ENCODE data around the gene CSH1. TPM values are rescaled to one million over a fixed set of nuclear protein-coding genes. Genes with fewer than 3 reads are reported as not detected.

Gene CSH1
- total RNA-seq, 1 donor from 2014 or later, result not detected

DNA sequence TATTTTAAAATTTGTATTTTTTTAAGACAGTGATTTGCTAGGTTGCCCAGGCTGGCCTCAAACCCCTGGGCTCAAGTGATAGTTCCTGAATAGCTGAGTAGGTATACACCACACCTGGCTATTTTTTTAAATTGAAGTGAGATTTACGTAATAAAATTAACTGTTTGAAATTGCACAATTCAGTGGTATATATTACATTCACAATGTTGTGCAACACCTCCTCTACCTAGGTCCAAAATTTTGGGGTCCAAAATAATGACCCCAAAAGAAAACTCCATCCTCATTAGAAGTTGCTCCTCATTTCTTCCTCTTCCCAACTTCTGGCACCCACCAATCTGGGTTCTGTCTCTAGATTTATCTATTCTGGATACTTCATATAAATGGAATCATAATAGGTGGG is 50.9 kb downstream of the CSH1 start:
- POLR2A ChIA-PET, result no interaction called here
- Mint-ChIP-seq H3K4me3 (no peak overlapping the region), H3K27me3 (no peaks in the 10 kb centered on the region), H3K36me3 (ENCODE audit: low read depth) (peaks cover 6% of the 10 kb centered on the region), H3K4me1 (peaks cover 39% of the 10 kb centered on the region), H3K9me3 (no peaks in the 10 kb centered on the region), H3K27ac (no peak overlapping the region)
- ATAC-seq (ENCODE audit: low read depth), result no peak
- DNase-seq, result no peak
- intact Hi-C loops (cut with micrococcal nuclease), result loop anchor here (10.0 kb wide), 1 partner anchor 549 kb away; the partner anchor contains the start of gene PECAM1
- TF ChIP-seq CTCF (IDR thresholded peaks at IDR 0.05), result no peak
- CTCF ChIA-PET, result no interaction called here

Other genes with a start within 250 kb of the CSH1 start
- gene LIMD2, start 196.4 kb downstream of the CSH1 start, total RNA-seq, result 404 and 421 TPM in 2 replicates
- gene STRADA, start 154.8 kb downstream of the CSH1 start, total RNA-seq, result 72.5 and 80.2 TPM in 2 replicates
- 41.4 and 47.6 TPM in 2 replicates for gene CCDC47, start 123.0 kb downstream of the CSH1 start, total RNA-seq
- gene DDX42, start 122.4 kb downstream of the CSH1 start, total RNA-seq, result 132 and 160 TPM in 2 replicates
- 157 TPM in 2 replicates for gene PSMC5, start 69.1 kb downstream of the CSH1 start, total RNA-seq
- gene FTSJ3, start 68.9 kb downstream of the CSH1 start, total RNA-seq, result 82.0 and 85.1 TPM in 2 replicates
- gene SMARCD2, start 53.9 kb downstream of the CSH1 start, total RNA-seq, result 114 and 117 TPM in 2 replicates
- gene CSH2, start 22.9 kb downstream of the CSH1 start, total RNA-seq, result not detected in 2 replicates
- gene GH2, start 14.6 kb downstream of the CSH1 start, total RNA-seq, result not detected in 2 replicates
- not detected in 2 replicates for gene CSHL1, start 14.7 kb upstream of the CSH1 start, total RNA-seq
- 0.27 TPM in 1 of 2 replicates, not detected in the other for gene GH1, start 22.3 kb upstream of the CSH1 start, total RNA-seq
- gene CD79B, start 35.8 kb upstream of the CSH1 start, total RNA-seq, result 706 and 757 TPM in 2 replicates
- 0.49 and 0.78 TPM in 2 replicates for gene SCN4A, start 76.3 kb upstream of the CSH1 start, total RNA-seq
- gene PRR29, start 101.8 kb upstream of the CSH1 start, total RNA-seq, result not detected in 2 replicates
- 44.5 and 44.7 TPM in 2 replicates for gene ICAM2, start 124.1 kb upstream of the CSH1 start, total RNA-seq
- gene ERN1, start 233.6 kb upstream of the CSH1 start, total RNA-seq, result 11.9 and 12.9 TPM in 2 replicates

All from activated B cell treated with CpG ODN at 0.5 μM for 24 hours (primary cell).